CD14-positive monocyte (primary cell): ENCODE data around the gene NR3C1. TPM values are rescaled to one million over a fixed set of nuclear protein-coding genes. Genes with fewer than 3 reads are reported as not detected.

Experiments
- DNase-seq, 3 donors: peaks; one replicate each; pipeline ENCODE4 v3.0.0-alpha.2; 2011 to 2022
- H2AFZ ChIP-seq: 2 replicates; pipeline ENCODE4 v1.6.0; 2012; ENCODE audit warnings: mild to moderate bottlenecking, low read depth, low read length, inconsistent platforms; ENCODE audit not compliant: insufficient read depth, poor library complexity, severe bottlenecking
- H3K27ac ChIP-seq, 2 donors: 1 replicate in 1 of 2; 2 replicates in 1 of 2; pipeline ENCODE4 v1.5.1; 2012 to 2013; ENCODE audit warnings: low read length in 2 of 2, control low read depth in 1 of 2, inconsistent platforms in 1 of 2, low read depth in 1 of 2, mild to moderate bottlenecking in 1 of 2
- H3K27me3 ChIP-seq, 2 donors: one replicate each; pipeline versions ENCODE4 v1.6.0 to v1.6.1; 2011 to 2013; ENCODE audit warnings: low read length in 2 of 2; ENCODE audit not compliant: control insufficient read depth in 2 of 2, insufficient read depth in 2 of 2
- H3K36me3 ChIP-seq, 2 donors: replicated peaks in 1 of 2; 1 replicate in 1 of 2; 2 replicates in 1 of 2; pipeline versions ENCODE4 v1.5.1 to v1.6.1; 2012 to 2013; ENCODE audit warnings: low read length in 2 of 2, control low read depth in 1 of 2, inconsistent platforms in 1 of 2, mild to moderate bottlenecking in 1 of 2; ENCODE audit not compliant: insufficient read depth in 2 of 2, control insufficient read depth in 1 of 2
- H3K4me1 ChIP-seq, 2 donors: 1 replicate in 1 of 2; 2 replicates in 1 of 2; pipeline versions ENCODE4 v1.5.1 to v1.6.1; 2012 to 2013; ENCODE audit warnings: low read length in 2 of 2, control low read depth in 1 of 2, inconsistent platforms in 1 of 2, mild to moderate bottlenecking in 1 of 2, moderate library complexity in 1 of 2; ENCODE audit not compliant: insufficient read depth in 2 of 2, control insufficient read depth in 1 of 2
- H3K4me2 ChIP-seq: replicated peaks from 2 replicates; pipeline ENCODE3; 2012; ENCODE audit warnings: low read length, moderate library complexity, mild to moderate bottlenecking; ENCODE audit not compliant: poor library complexity, severe bottlenecking; ENCODE audit errors: extremely low read depth
- H3K4me3 ChIP-seq, 3 experiments: fragments of 200-600 bp in 1 of 3; sonication (generic) in 1 of 3; replicated peaks in 1 of 3; 1 replicate in 2 of 3; 2 replicates in 1 of 3; pipeline ENCODE4 v1.5.1; 2011 to 2013; ENCODE audit warnings: low read length in 3 of 3, mild to moderate bottlenecking in 3 of 3, control low read depth in 2 of 3, low read depth in 2 of 3, inconsistent platforms in 1 of 3, moderate library complexity in 1 of 3
- H3K79me2 ChIP-seq: 2 replicates; pipeline ENCODE4 v1.6.0; 2012; ENCODE audit warnings: mild to moderate bottlenecking, control low read depth, inconsistent platforms, low read length, moderate library complexity; ENCODE audit not compliant: insufficient read depth
- H3K9ac ChIP-seq: 2 replicates; pipeline ENCODE4 v1.6.0; 2017; ENCODE audit warnings: low read length, mild to moderate bottlenecking; ENCODE audit not compliant: insufficient read depth, poor library complexity, severe bottlenecking
- H3K9me3 ChIP-seq, 2 donors: replicated peaks in 1 of 2; 1 replicate in 1 of 2; 2 replicates in 1 of 2; pipeline versions ENCODE4 v1.5.1 to v1.6.1; 2012 to 2013; ENCODE audit warnings: low read length in 2 of 2, control low read depth in 1 of 2; ENCODE audit not compliant: control insufficient read depth in 1 of 2, insufficient read depth in 1 of 2
- H4K20me1 ChIP-seq: 2 replicates; pipeline ENCODE4 v1.6.0; 2012; ENCODE audit warnings: mild to moderate bottlenecking, low read length, control low read depth, moderate library complexity; ENCODE audit not compliant: insufficient read depth
- H3K27ac Mint-ChIP-seq, 7 donors: one replicate each; pipeline ENCODE4 v1.8.0; 2020; ENCODE audit warnings: mild to moderate bottlenecking in 7 of 7, mixed read lengths in 7 of 7, moderate library complexity in 6 of 7, inconsistent platforms in 2 of 7
- H3K27me3 Mint-ChIP-seq, 3 donors: one replicate each; pipeline ENCODE4 v1.8.0; 2021 to 2022; ENCODE audit warnings: low read depth in 3 of 3, mild to moderate bottlenecking in 3 of 3, mixed read lengths in 3 of 3, moderate library complexity in 3 of 3, inconsistent platforms in 1 of 3
- H3K36me3 Mint-ChIP-seq, 2 donors: one replicate each; pipeline ENCODE4 v1.8.0; 2020; ENCODE audit warnings: mixed read lengths in 2 of 2, inconsistent platforms in 1 of 2, mild to moderate bottlenecking in 1 of 2
- H3K4me1 Mint-ChIP-seq: one replicate; pipeline ENCODE4 v1.8.0; 2020; ENCODE audit warnings: mild to moderate bottlenecking, mixed read lengths
- H3K4me3 Mint-ChIP-seq, 2 donors: one replicate each; pipeline ENCODE4 v1.8.0; 2020; ENCODE audit warnings: mild to moderate bottlenecking in 2 of 2, mixed read lengths in 2 of 2, moderate library complexity in 1 of 2
- H3K9me3 Mint-ChIP-seq, 7 donors: one replicate each; pipeline ENCODE4 v1.8.0; 2020 to 2022; ENCODE audit warnings: mixed read lengths in 7 of 7, mild to moderate bottlenecking in 6 of 7, moderate library complexity in 6 of 7, inconsistent platforms in 2 of 7
- WGBS: methylation state at CpG from one replicate; pipeline ENCODE4 v1.1.5; 2013; ENCODE audit warnings: missing lambda C conversion rate; ENCODE audit not compliant: insufficient coverage; 5-methylcytosine and 5-hydroxymethylcytosine counted together
- intact Hi-C, 2 donors: fragments of 100-400 bp; cut with micrococcal nuclease; formaldehyde crosslinking; loops; one replicate each; pipeline versions ENCODE4 v1.15.0 to v1.15.1; 2023
- polyA plus RNA-seq, 3 donors: library from polyadenylated mRNA; depleted of rRNA in 1 of 3; unstranded in 2 of 3; stranded (reverse) in 1 of 3; fragments of 300-500 nt in 2 of 3; fragments of >200 nt in 1 of 3; fragmentation: Illumina TruSeq in 2 of 3; gene quantifications; 1 replicate in 2 of 3; 2 replicates in 1 of 3; pipeline ENCODE4 v1.2.3, GENCODE V29; 2012 to 2021
- TF ChIP-seq, protein P1 (sequence below): fragments of 200-600 bp; IDR thresholded peaks from one replicate; pipeline ENCODE4 v1.8.0; 2022; ENCODE audit warnings: antibody characterized with exemption, mild to moderate bottlenecking

Gene NR3C1
- polyA plus RNA-seq, 3 donors: 25.4 to 82.8 (median 75.1) TPM

DNA sequence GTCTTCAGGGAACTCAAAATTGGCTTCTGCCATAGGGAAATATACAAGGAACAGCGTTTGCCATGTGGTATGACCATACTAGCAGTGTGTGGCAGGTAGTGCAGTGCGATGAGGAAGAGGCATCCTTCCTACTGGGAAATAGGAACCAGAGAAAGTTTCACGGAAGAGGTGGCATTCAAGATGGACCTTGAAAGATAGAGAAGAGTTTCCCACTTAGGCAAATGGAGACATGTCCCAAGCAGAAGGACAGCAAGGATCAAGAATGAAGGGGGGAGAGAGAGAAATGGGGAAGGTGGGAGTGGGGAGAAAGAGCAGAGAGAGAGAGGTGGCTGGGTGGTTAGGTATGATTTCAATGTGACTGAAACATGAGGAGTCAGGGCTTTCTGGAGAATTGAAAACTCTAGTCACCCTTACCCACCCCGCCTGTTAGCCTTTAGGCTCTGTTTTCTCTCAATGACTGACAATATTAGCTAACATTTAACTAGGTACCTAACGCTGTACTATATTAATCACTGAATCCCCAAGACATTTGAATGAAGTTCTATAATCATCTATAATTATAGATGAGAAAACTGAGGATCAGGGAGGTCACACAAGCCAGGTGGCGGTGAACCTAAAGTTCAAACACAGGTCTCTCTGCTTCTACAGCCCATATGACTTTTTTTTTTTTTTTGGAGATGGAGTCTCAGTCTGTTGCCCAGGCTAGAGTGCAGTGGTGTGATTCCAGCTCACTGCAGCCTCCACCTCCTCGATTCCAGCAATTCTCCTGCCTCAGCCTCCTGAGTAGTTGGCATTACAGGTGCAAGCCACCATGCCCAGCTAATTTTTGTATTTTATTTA lies 171.3 kb downstream of the NR3C1 start:
- peaks cover 18% of the 10 kb centered on the region for H3K4me1 Mint-ChIP-seq
- H3K4me3 Mint-ChIP-seq: no peak overlapping the region
- peaks cover 11% of the 10 kb centered on the region for H4K20me1 ChIP-seq
- H3K4me3 ChIP-seq: no peak overlapping the region
- H3K9ac ChIP-seq: no peak overlapping the region
- H3K9me3 Mint-ChIP-seq: peaks cover 0 to 3% (median 0%) of the 10 kb centered on the region in 7 donors
- peaks cover 0 to 7% of the 10 kb centered on the region in 2 donors for H3K4me1 ChIP-seq
- no peaks in the 10 kb centered on the region for H3K27me3 Mint-ChIP-seq
- H3K27ac Mint-ChIP-seq: peak overlapping the region in 1 of 7 donors; percentile 13
- H2AFZ ChIP-seq: no peak overlapping the region
- no peaks in the 10 kb centered on the region for H3K9me3 ChIP-seq
- H3K27ac ChIP-seq: no peak overlapping the region
- DNase-seq: no peak
- no peaks in the 10 kb centered on the region for H3K27me3 ChIP-seq
- H3K4me2 ChIP-seq: no peak overlapping the region
- H3K79me2 ChIP-seq: no peaks in the 10 kb centered on the region
- WGBS: 100% methylated on average over 3 of the region's 7 CpGs
- H3K36me3 Mint-ChIP-seq: peaks cover 0 to 3% of the 10 kb centered on the region in 2 donors
- intact Hi-C loops: no loop called here
- H3K36me3 ChIP-seq: no peaks in the 10 kb centered on the region
- TF ChIP-seq, protein P1, sequence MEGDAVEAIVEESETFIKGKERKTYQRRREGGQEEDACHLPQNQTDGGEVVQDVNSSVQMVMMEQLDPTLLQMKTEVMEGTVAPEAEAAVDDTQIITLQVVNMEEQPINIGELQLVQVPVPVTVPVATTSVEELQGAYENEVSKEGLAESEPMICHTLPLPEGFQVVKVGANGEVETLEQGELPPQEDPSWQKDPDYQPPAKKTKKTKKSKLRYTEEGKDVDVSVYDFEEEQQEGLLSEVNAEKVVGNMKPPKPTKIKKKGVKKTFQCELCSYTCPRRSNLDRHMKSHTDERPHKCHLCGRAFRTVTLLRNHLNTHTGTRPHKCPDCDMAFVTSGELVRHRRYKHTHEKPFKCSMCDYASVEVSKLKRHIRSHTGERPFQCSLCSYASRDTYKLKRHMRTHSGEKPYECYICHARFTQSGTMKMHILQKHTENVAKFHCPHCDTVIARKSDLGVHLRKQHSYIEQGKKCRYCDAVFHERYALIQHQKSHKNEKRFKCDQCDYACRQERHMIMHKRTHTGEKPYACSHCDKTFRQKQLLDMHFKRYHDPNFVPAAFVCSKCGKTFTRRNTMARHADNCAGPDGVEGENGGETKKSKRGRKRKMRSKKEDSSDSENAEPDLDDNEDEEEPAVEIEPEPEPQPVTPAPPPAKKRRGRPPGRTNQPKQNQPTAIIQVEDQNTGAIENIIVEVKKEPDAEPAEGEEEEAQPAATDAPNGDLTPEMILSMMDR: no peak

- no CpG with 5 or more reads among the region's 3 CpGs for WGBS
- Histone ChIP-seq H3K9ac (no peak overlapping the region), H3K4me1 (peaks cover 0 to 7% of the 10 kb centered on the region in 2 donors), H3K4me2 (no peak overlapping the region), H3K36me3 (no peaks in the 10 kb centered on the region), H4K20me1 (peaks cover 11% of the 10 kb centered on the region), H3K9me3 (no peaks in the 10 kb centered on the region), H2AFZ (no peak overlapping the region), H3K27ac (no peak overlapping the region), H3K27me3 (no peaks in the 10 kb centered on the region), H3K4me3 (no peak overlapping the region), H3K79me2 (no peaks in the 10 kb centered on the region)
- Mint-ChIP-seq H3K4me1 (peaks cover 18% of the 10 kb centered on the region), H3K9me3 (peaks cover 0 to 3% (median 0%) of the 10 kb centered on the region in 7 donors), H3K4me3 (no peak overlapping the region), H3K27ac (peak overlapping the region in 2 of 7 donors; percentile 13 to 46), H3K36me3 (peaks cover 0 to 3% of the 10 kb centered on the region in 2 donors), H3K27me3 (no peaks in the 10 kb centered on the region)
- TF ChIP-seq, protein P1: no peak
- intact Hi-C loops: no loop called here
- no peak for DNase-seq
Measured at GRCh38 chr5:143231416-143231815, 172.1 kb downstream of the NR3C1 start.
